NCI-H2107 treated with DMSO at 0.1 percent for 48 hours (cell line): ENCODE results near the gene SMG6.
A peak's percentile ranks its signal among the peaks of the same experiment; 100 is the strongest.
"Not testable (repeated sequence)": the region's sequence is repeated elsewhere in the genome, so short reads cannot be mapped to it uniquely, and the experiment has no call there.

Experiments
- DNase-seq: peaks from one replicate; lab custom pipeline; 2025; ENCODE audit not compliant: unreplicated experiment; lab: John Stamatoyannopoulos, UW

Gene SMG6

GRCh38 chr17:2151358-2152033 lies 152.1 kb downstream of the SMG6 start:
- no peak for DNase-seq

- DNase-seq, result no peak
Measured at GRCh38 chr17:2150806-2151205, 152.8 kb downstream of the SMG6 start.

GRCh38 chr17:2149934-2150333 lies 153.7 kb downstream of the SMG6 start:
- DNase-seq, result no peak

GRCh38 chr17:2146132-2146871 lies 157.3 kb downstream of the SMG6 start:
- DNase-seq, result no peak

DNA sequence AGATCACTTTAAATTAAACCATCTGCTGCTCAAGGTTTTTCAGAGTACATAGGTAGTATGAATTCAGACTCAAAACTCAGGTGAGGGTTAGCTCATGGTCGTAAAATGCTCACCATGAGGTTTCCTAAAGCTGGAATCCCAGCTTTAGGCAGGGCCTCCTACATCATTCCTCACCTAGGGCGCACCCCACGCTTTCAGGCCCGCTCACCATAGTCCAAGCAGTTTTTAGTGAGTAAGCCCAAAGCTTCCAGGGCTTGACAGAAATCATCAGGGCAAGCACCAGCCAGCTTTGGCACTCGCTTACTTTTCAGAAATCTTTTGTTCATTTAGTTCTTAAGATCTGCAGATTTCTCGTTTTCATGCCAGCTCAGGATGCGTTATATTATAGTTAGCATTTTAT lies 158.9 kb downstream of the SMG6 start:
- DNase-seq, result no peak

DNA sequence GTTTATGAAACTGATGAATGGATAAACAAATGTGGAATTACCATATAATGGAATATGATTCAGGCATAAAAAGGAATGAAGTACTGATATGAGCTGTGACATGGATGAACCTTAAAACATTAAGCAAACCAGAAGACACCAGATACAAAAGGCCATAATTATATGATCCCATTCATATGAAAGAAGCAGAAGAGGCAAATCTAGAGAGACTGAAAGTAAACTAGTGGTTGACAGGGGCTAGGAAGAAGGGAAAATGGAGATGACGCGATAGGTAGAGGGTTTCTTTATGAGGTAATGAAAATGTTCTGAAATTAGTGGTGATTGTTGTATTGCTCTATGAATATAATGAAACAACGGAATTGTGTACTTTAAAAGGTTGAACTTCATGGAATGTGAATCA lies 160.3 kb downstream of the SMG6 start:
- no peak for DNase-seq

DNA sequence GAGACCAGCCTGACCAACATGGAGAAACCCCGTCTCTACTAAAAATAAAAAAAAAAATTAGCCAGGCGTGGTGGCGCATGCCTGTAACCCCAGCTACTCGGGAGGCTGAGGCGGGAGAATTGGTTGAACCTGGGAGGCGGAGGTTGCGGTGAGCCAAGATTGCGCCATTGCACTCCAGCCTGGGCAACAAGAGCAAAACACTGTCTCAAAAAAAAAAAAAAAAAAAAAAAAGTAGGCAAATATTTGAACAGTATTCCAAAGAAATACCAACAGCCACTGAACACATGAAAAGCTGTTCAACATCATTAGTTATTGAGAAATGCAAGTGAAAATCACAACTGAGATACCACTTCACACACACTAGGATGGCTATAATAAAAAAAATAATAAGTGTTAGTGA lies 160.9 kb downstream of the SMG6 start:
- DNase-seq, result not testable (repeated sequence)

DNA sequence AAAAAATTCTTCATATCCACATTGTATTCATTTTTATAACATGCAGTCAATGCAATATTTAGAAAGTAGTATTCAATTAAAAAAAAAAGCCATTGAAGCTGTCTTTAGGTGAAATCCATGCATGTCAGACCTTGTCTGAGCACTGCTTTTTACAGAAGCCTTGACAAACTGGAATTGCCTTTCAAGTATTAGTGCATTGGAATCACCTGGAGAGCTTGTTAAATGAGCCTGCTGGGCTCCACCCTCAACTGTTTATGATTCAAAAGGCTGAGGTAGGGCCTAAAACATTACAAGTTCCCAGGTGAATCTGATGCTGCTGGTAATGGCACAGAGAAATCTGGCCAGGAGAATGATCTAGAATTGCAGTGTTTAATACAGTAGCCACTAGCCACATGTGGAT lies 162.9 kb downstream of the SMG6 start:
- no peak for DNase-seq

DNA sequence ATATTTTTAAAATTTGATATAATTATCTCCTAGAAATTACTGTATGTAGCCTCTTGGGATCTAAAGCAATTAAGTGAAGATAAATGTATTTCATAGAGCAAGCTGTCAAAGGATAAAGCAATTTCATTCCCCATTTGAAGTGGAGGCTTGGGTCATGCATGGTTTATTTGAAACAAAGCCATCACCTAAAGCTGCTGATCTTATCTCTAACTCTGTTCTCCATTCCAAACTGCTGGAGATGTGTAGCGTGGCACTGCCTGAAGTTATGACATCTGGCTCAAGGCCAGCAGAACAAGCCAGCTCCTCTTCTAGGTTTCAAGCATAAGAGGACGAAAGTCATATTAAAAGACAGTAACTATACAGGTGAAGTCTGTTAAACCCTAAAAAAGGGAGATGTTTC lies 164.8 kb downstream of the SMG6 start:
- DNase-seq, result peak; percentile 15

DNA sequence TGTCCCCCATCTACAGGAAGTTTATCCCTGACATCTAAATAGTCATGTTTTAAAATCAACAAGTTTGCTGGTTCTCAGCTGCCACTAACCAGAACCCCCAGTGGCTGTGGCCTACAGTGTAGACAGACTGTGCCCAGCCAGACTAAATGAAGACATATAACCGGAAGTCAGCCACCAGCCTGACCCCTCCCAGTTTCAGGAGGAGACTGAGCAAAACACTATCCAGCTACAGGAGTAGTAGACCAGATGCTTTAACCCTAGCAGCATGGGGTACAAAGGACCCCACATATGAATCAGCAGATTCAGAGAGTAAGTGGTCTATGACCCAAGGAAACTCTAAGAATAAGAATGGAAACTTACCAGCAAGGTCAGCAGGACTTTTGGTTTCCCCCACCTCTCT lies 165.3 kb downstream of the SMG6 start:
- DNase-seq, result no peak

- DNase-seq, result no peak
Measured at GRCh38 chr17:2137342-2138098, 166.1 kb downstream of the SMG6 start.

DNA sequence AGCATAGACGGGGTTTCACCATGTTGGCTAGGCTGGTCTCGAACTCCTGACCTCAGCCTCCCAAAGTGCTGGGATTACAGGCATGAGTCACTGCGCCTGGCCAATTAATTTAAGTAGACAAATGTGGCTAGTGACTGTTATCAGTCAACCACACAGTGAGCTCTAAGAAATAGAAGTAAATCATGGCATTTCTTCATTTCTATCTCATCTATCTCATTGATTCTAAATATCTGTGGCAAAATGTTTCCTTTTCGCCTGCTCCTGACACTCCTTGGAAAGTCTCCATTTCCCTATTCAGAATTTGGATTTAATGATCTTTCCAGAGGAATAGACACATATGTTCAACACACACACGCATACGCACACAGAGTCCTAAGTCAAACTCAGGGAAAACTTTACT lies 167.3 kb downstream of the SMG6 start:
- DNase-seq, result no peak

GRCh38 chr17:2128011-2128410 lies 175.6 kb downstream of the SMG6 start:
- DNase-seq, result no peak

DNA sequence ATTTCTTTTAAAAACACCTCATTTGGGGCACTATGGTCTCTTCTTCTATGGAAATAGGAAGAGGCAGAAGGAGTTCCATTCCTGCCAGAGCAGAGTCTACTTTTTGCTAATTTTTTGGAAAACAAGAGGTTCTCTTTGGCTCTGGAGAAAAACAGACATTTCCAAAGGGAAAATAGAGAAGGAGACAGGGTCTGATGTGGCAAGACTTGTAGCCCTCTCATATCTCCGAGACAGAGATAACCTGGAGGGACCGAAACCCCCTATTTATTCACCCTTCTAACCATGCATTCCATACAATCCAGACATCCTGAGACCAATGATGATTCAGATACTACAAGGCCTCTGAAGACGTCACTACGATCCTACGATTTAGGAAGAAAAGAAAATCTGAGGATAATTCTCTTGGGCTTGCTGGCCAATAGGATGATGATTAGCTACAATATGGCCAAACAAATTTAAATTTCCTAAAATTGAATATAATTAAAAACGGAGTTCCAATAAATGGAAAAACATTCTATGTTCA lies 178.5 kb downstream of the SMG6 start:
- DNase-seq, result no peak

- no peak for DNase-seq
Measured at GRCh38 chr17:2124391-2124790, 179.2 kb downstream of the SMG6 start.

GRCh38 chr17:2123375-2124251 lies 180.0 kb downstream of the SMG6 start:
- no peak for DNase-seq

DNA sequence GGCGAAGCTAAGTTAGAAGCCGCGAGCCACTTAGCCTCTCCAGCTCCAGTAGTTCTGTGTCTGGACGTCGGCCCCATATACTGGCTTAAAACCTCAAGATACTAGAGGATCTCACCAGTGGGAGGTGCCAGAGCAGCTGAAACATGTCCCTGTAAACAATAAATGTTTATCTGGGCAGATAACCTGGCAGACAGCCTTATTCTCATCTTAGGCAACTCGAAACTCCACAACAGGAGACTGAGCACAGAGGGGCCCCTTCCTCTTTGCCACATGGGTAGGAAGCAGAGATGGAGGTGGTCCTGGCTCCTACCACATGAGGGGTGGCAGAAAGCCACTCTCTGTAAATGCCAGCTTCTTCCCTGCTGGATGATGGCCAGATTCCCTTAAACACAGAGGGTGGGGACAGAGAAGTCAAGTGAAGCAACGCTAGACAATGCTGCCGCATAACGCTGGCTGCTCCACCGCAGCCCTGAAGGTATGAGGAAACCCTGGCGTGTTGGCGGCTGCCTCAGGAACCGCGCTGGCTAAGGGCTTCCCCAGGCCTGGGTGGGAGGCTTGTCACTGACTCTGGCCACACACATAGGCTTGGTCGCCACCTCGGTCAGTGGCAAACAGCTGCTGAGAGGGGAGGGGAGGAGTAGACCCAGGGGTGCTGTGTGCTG lies 180.8 kb downstream of the SMG6 start:
- DNase-seq, result peak; percentile 48

DNA sequence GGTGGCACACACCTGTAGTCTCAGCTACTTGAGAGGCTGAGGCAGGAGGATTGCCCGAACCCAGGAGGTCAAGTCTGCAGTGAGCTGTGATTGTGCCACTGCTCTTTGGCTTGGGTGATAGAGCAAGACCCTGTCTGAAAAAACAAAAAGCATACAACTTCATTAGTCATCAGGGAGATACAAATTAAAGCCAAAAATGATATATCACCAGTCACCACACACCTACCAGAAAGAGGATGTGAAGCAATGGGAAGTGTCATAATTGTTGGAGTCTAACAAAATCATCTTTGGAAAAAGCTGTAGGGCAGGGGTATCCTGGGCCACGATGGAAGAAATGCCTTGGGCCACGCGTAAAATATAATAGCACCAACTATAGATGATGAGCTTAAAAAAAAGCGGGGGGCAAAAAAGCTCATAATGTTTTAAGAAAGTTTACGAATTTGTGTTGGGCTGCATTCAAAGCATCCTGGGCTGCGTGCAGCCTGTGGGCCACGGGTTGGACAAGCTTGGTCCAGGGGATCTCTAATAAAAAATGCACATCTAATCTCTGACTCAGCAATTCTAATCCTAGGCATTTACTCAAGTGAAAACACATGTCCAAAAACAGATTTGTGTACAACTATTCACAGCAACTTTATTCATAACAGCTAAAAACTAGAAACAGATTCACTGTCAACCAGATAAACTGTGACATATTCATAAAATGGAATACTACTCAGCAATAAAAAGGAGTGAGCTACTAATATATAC lies 182.8 kb downstream of the SMG6 start:
- no peak for DNase-seq

GRCh38 chr17:2113279-2113622 lies 190.3 kb downstream of the SMG6 start:
- DNase-seq, result no peak

GRCh38 chr17:2111691-2112090 lies 191.9 kb downstream of the SMG6 start:
- DNase-seq, result no peak
